ENCODE results near the gene ABCB1.

- TF ChIP-seq, protein P1, sequence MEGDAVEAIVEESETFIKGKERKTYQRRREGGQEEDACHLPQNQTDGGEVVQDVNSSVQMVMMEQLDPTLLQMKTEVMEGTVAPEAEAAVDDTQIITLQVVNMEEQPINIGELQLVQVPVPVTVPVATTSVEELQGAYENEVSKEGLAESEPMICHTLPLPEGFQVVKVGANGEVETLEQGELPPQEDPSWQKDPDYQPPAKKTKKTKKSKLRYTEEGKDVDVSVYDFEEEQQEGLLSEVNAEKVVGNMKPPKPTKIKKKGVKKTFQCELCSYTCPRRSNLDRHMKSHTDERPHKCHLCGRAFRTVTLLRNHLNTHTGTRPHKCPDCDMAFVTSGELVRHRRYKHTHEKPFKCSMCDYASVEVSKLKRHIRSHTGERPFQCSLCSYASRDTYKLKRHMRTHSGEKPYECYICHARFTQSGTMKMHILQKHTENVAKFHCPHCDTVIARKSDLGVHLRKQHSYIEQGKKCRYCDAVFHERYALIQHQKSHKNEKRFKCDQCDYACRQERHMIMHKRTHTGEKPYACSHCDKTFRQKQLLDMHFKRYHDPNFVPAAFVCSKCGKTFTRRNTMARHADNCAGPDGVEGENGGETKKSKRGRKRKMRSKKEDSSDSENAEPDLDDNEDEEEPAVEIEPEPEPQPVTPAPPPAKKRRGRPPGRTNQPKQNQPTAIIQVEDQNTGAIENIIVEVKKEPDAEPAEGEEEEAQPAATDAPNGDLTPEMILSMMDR (IDR thresholded peaks at IDR 0.05; ENCODE audit: low read length), result no peak
- no peak for TF ChIP-seq EZH2 (IDR thresholded peaks at IDR 0.05; ENCODE audit: borderline replicate concordance, low read length)
Observed at GRCh38 chr7:87511510-87511909, 89.2 kb downstream of the ABCB1 start.
